Kidney (tissue), 14 donors: Measurements from ENCODE around the gene GJA5. TPM values are rescaled to one million over a fixed set of nuclear protein-coding genes. Genes with fewer than 3 reads are reported as not detected.

Experiments used
- DNase-seq, 5 donors: peaks; one replicate each; pipeline ENCODE4 v3.0.0-alpha.2; 2013 to 2020
- FAIRE-seq: peaks from 2 replicates; lab custom pipeline; 2012; peaks lifted over from hg19 to GRCh38; lab: Jason Lieb, UNC
- H3K27ac ChIP-seq, 2 donors: one replicate each; pipeline ENCODE4 v1.7.0; 2013; ENCODE audit warnings: low read depth in 2 of 2, low read length in 2 of 2, inconsistent platforms in 1 of 2
- H3K27me3 ChIP-seq: one replicate; pipeline ENCODE4 v1.7.1; 2013; ENCODE audit warnings: low read length, inconsistent platforms; ENCODE audit not compliant: control insufficient read depth, insufficient read depth
- H3K36me3 ChIP-seq, 3 donors: one replicate each; pipeline versions ENCODE4 v1.7.0 to v1.7.1; 2013; ENCODE audit warnings: low read length in 3 of 3, control low read depth in 1 of 3, inconsistent platforms in 1 of 3; ENCODE audit not compliant: insufficient read depth in 3 of 3, control insufficient read depth in 2 of 3
- H3K4me1 ChIP-seq, 3 donors: one replicate each; pipeline versions ENCODE4 v1.7.0 to v1.7.1; 2013; ENCODE audit warnings: low read length in 3 of 3, inconsistent platforms in 1 of 3, low read depth in 1 of 3; ENCODE audit not compliant: control insufficient read depth in 2 of 3, insufficient read depth in 2 of 3
- H3K4me3 ChIP-seq, 3 donors: one replicate each; pipeline versions ENCODE4 v1.7.0 to v1.8.1; 2013; ENCODE audit warnings: low read length in 3 of 3, control low read depth in 1 of 3, inconsistent platforms in 1 of 3
- H3K9ac ChIP-seq, 3 donors: one replicate each; pipeline versions ENCODE4 v1.7.0 to v1.7.1; 2013; ENCODE audit warnings: low read length in 3 of 3, control low read depth in 1 of 3, inconsistent platforms in 1 of 3
- H3K9me3 ChIP-seq, 3 donors: one replicate each; pipeline versions ENCODE4 v1.7.0 to v1.7.1; 2013; ENCODE audit warnings: low read length in 3 of 3, control low read depth in 1 of 3, inconsistent platforms in 1 of 3; ENCODE audit not compliant: control insufficient read depth in 2 of 3, insufficient read depth in 1 of 3
- CTCF ChIP-seq: IDR thresholded peaks from 3 replicates; pipeline ENCODE4 v1.5.1; 2012; ENCODE audit warnings: mild to moderate bottlenecking, moderate library complexity, borderline replicate concordance; ENCODE audit not compliant: insufficient read depth; ENCODE audit errors: extremely low read depth
- intact Hi-C: fragments of 100-400 bp; cut with DNase I; formaldehyde crosslinking; loops from one replicate; pipeline ENCODE4 v1.11.1; 2022
- polyA plus RNA-seq: library from polyadenylated mRNA; stranded (reverse); fragments of 350-450 nt; fragmentation: Illumina TruSeq; extraction: RNeasy Lipid Tissue Mini Kit (QIAGEN cat#74804); gene quantifications from one replicate; pipeline ENCODE4 v1.2.3, GENCODE V29; 2014; ENCODE audit warnings: low read depth, low replicate concordance; ENCODE audit not compliant: insufficient read depth
- total RNA-seq: library from RNA; stranded (reverse); fragmentation: NEBNext Ultra II Directional; extraction: Animal tissue kit (Norgen Biotek cat#: 25700); gene quantifications from one replicate; pipeline ENCODE4 v1.2.1, GENCODE V29; 2021
- donor health status: control.
- donor health status: control.
- donor health status: control.
- donor health status: control.
- donor health status: control.
- donor health status: DM: yes; HTN: yes; CAD: no.
- donor health status: Normal renal cell carcinoma (clear cell type).

Gene GJA5
- total and polyA plus RNA-seq, 2 donors from 2014 or later: 28.3 to 36.4 TPM

- intact Hi-C loops: no loop called here
- Histone ChIP-seq H3K4me1 (peaks cover 0 to 8% (median 0%) of the 10 kb centered on the region in 3 donors), H3K36me3 (no peaks in the 10 kb centered on the region), H3K27ac (no peak overlapping the region), H3K9me3 (no peaks in the 10 kb centered on the region), H3K9ac (no peak overlapping the region), H3K4me3 (no peak overlapping the region), H3K27me3 (no peaks in the 10 kb centered on the region)
- DNase-seq (no peak), FAIRE-seq (no peak)
- no peak for TF ChIP-seq CTCF
Observed at GRCh38 chr1:147753081-147753480, 7.3 kb downstream of the GJA5 start.

GRCh38 chr1:147752511-147752910 lies 7.9 kb downstream of the GJA5 start:
- FAIRE-seq (no peak), DNase-seq (no peak)
- Histone ChIP-seq H3K36me3 (no peaks in the 10 kb centered on the region), H3K27me3 (no peaks in the 10 kb centered on the region), H3K9ac (no peak overlapping the region), H3K27ac (no peak overlapping the region), H3K4me3 (no peak overlapping the region), H3K4me1 (peaks cover 0 to 4% (median 0%) of the 10 kb centered on the region in 3 donors), H3K9me3 (no peaks in the 10 kb centered on the region)
- TF ChIP-seq CTCF: no peak
- intact Hi-C loops: no loop called here

- H3K4me1 ChIP-seq: peaks cover 0 to 2% (median 0%) of the 10 kb centered on the region in 3 donors
- FAIRE-seq (no peak), DNase-seq (no peak)
- intact Hi-C loops: no loop called here
- H3K9ac ChIP-seq: no peak overlapping the region
- no peaks in the 10 kb centered on the region for H3K27me3 ChIP-seq
- H3K4me3 ChIP-seq: no peak overlapping the region
- H3K36me3 ChIP-seq: no peaks in the 10 kb centered on the region
- no peak overlapping the region for H3K27ac ChIP-seq
- no peaks in the 10 kb centered on the region for H3K9me3 ChIP-seq
- TF ChIP-seq CTCF: no peak
Observed at GRCh38 chr1:147751346-147751745, 9.1 kb downstream of the GJA5 start.

- TF ChIP-seq CTCF: no peak
- Histone ChIP-seq H3K27me3 (no peaks in the 10 kb centered on the region), H3K9ac (no peak overlapping the region), H3K4me3 (no peak overlapping the region), H3K27ac (no peak overlapping the region), H3K36me3 (no peaks in the 10 kb centered on the region), H3K9me3 (no peaks in the 10 kb centered on the region), H3K4me1 (peaks cover 0 to 2% (median 0%) of the 10 kb centered on the region in 3 donors)
- no peak for DNase-seq
- FAIRE-seq: no peak
- intact Hi-C loops: no loop called here
Observed at GRCh38 chr1:147750618-147751217, 9.7 kb downstream of the GJA5 start.
